HL-60 (cell line): Measurements from ENCODE around the gene EEPD1.

Source experiments
- CTCF ChIP-seq: IDR thresholded peaks from one replicate; pipeline ENCODE4 v1.5.1; 2011; ENCODE audit warnings: low read length, control low read depth, inconsistent platforms; ENCODE audit not compliant: insufficient read depth
- POLR2AphosphoS5 ChIP-seq: IDR thresholded peaks from 2 replicates; pipeline ENCODE4 v1.6.1; 2012; ENCODE audit warnings: low read depth

DNA sequence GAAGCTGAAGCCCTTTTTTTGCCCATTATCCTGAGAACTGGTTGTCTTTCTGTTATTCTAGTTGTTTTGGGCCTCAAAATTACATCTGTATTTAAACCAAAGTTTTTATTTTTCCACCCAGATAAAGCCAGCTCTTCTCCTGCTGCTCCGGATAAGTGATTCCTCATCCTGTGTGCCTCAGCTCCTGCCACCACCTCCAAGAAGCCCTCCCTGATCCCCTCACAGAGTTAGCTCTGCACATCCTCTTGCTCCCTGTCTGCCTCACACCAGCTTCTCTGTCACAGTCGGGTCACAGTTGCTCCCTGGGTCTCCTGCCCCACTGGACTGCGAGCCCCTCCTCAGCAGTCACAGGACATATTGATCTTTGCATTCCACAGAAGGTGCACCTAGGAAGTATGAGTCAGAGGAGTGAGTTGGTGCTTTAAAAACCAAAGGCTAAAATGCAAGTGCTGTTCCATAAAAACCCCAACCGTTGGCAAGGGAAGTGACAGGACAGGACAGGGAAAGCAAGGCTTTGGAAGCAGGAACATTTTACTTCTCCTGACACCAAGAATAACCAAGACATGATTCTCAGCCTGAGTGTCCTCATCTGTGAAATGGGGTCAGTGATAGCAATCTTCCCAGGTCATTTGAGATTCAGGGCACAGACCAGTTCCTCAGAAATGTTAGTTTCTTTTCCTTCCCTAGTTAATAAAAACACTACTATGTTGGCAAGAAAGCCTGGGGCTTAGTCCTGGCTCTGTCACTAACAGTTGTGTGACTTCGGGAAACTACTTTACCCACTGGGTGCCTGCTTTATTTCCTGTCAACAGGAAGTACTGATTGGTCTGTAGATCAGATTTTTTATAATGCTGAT is 36.5 kb upstream of the EEPD1 start:
- no peak for TF ChIP-seq CTCF
- no peak for TF ChIP-seq POLR2AphosphoS5
